SHP77 (cell line): ENCODE measurements around the gene ZNF121.
"Not testable (repeated sequence)": the region's sequence is repeated elsewhere in the genome, so short reads cannot be mapped to it uniquely, and the experiment has no call there.

ENCODE experiments used
- DNase-seq, 2 experiments: peaks; one replicate each; lab custom pipeline; 2025; lab: John Stamatoyannopoulos, UW

Gene ZNF121

GRCh38 chr19:9584073-9584833 is at the start of gene ZNF121:
Gene ZNF121, minus strand, starts transcription at chr19:9584504. Its CDS starts 16,407 bp downstream, at chr19:9568097.
- DNase-seq: peak; percentile 79 to 86

GRCh38 chr19:9627856-9628255 is 43.6 kb upstream of the ZNF121 start:
- no peak for DNase-seq

- DNase-seq: no peak
Measured at GRCh38 chr19:9622531-9622930, 38.2 kb upstream of the ZNF121 start.

GRCh38 chr19:9621156-9622037 is 37.1 kb upstream of the ZNF121 start, which contains the start of gene ZNF561:
Gene ZNF561, minus strand, starts transcription at chr19:9621232. Its CDS starts 1,776 bp downstream, at chr19:9619456.
- DNase-seq: peak; percentile 71 to 78

- DNase-seq: no peak
Measured at GRCh38 chr19:9620842-9621155, 36.5 kb upstream of the ZNF121 start.

- no peak for DNase-seq
Measured at GRCh38 chr19:9615844-9616243, 31.5 kb upstream of the ZNF121 start.

GRCh38 chr19:9610484-9611113 is 26.3 kb upstream of the ZNF121 start:
- DNase-seq: no peak

GRCh38 chr19:9608912-9609311 is 24.6 kb upstream of the ZNF121 start:
- no peak for DNase-seq

- no peak for DNase-seq
Measured at GRCh38 chr19:9597027-9597426, 12.7 kb upstream of the ZNF121 start.

- DNase-seq: peak; percentile 23 to 42
Measured at GRCh38 chr19:9586764-9587163, 2.5 kb upstream of the ZNF121 start.

- not testable (repeated sequence) for DNase-seq
Measured at GRCh38 chr19:9582081-9582725, 2.1 kb downstream of the ZNF121 start.

- DNase-seq: no peak
Measured at GRCh38 chr19:9580728-9581127, 3.6 kb downstream of the ZNF121 start.

GRCh38 chr19:9570255-9570654 is 14.0 kb downstream of the ZNF121 start:
- DNase-seq: no peak

- DNase-seq: no peak
Measured at GRCh38 chr19:9566729-9567128, 17.6 kb downstream of the ZNF121 start.

- DNase-seq: no peak
Measured at GRCh38 chr19:9565900-9566705, 18.2 kb downstream of the ZNF121 start.

- no peak for DNase-seq
Measured at GRCh38 chr19:9552536-9553274, 31.6 kb downstream of the ZNF121 start.

GRCh38 chr19:9547870-9548269 is 36.4 kb downstream of the ZNF121 start:
- DNase-seq: no peak

GRCh38 chr19:9541281-9541680 is 43.0 kb downstream of the ZNF121 start:
- not testable (repeated sequence) for DNase-seq

- DNase-seq: not testable (repeated sequence)
Measured at GRCh38 chr19:9539921-9540320, 44.4 kb downstream of the ZNF121 start.

GRCh38 chr19:9539201-9539600 is 45.1 kb downstream of the ZNF121 start:
- DNase-seq: not testable (repeated sequence)
